Hair follicular keratinocyte (primary cell): ENCODE data around the gene TSPAN3. TPM values are rescaled to one million over a fixed set of nuclear protein-coding genes. Genes with fewer than 3 reads are reported as not detected.

Experiments
- total RNA-seq: library from RNA; depleted of rRNA; stranded (reverse); fragments of >200 nt; gene quantifications from 2 replicates; pipeline ENCODE4 v1.2.3, GENCODE V29; 2015

The TSPAN3 gene
- 86.9 and 87.2 TPM in 2 replicates for total RNA-seq

GRCh38 chr15:77070495-77071304 is at the start of gene TSPAN3:
Gene TSPAN3, minus strand, starts transcription at chr15:77071109. Its CDS starts 155 bp downstream, at chr15:77070954.

DNA sequence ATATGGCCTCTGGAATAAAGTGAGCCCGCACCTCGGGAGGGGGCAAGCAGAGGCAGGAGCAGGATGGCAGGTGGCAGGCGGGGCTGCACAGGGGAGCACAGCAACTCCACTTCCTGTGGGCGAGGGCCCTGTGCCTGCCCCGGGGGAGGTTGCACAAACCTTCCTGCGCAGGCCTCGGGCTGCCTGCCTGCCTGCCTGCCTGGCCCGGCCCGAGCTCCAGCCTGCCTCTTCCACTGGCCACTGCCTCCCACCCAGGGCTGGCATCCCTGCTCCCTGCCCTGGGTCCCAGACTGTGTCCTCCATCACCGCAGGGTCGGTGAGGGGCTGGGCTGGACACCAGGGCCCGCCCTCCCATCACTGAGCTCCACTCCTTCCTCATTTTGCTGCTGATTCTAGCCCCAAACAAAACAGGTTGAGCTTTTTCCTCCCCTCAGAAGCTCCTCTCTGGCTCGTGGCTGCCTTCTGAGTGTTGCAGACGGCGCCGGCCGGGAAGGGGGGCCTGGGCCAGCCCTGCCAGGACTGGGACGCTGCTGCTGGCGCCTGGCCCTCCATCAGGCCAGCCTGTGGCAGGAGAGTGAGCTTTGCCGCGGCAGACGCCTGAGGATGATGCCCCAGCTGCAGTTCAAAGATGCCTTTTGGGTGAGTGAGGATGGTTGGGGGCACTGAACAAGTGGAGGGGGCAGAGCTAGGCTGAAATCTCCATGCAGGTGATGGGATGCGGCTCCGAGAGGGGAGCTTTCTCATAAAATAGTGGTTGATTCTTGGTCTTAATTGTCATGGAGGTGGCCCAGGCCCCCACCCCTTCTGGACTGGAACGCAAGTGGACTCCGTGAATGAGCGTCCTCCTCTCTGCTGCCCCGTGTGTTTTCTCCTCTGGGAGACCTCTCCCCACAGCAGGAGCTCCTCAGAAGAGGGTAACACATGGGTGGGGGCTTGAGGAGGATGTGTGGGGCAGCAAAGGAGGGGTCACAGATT is 75.7 kb downstream of the TSPAN3 start, which contains the start of gene PSTPIP1:
Gene PSTPIP1, plus strand, starts transcription at position 156 of the 975 bp plus-strand sequence. Its CDS starts 448 bp downstream, at position 604.

Other genes with a start within 250 kb of the TSPAN3 start
- gene SCAPER, start 165.8 kb downstream of the TSPAN3 start, total RNA-seq = 5.9 and 14.6 TPM in 2 replicates
- 62.2 and 74.5 TPM in 2 replicates for gene RCN2, start 139.4 kb downstream of the TSPAN3 start, total RNA-seq
- 4.6 and 11.1 TPM in 2 replicates for gene PSTPIP1, start 76.0 kb downstream of the TSPAN3 start, total RNA-seq